HepG2 (cell line): Measurements from ENCODE around the gene LENEP. TPM values are rescaled to one million over a fixed set of nuclear protein-coding genes. Genes with fewer than 3 reads are reported as not detected.

Experiments used
- ARNT ChIP-seq: fragments of 450-650 bp; IDR thresholded peaks from 2 replicates; pipeline ENCODE4 v1.6.1; 2017
- ATAD3A ChIP-seq: sonication (generic); formaldehyde crosslinking; IDR thresholded peaks from 2 replicates; pipeline ENCODE4 v1.4.0; 2020; ENCODE audit warnings: missing genetic modification reagents
- FOXP1 ChIP-seq, 2 experiments: fragments of 450-650 bp in 1 of 2; IDR thresholded peaks; 2 replicates each; pipeline ENCODE4 v1.6.1; 2017 to 2018; ENCODE audit warnings: antibody characterized with exemption in 1 of 2
- GTF2F1 ChIP-seq: fragments of 150-350 bp; IDR thresholded peaks from 2 replicates; pipeline ENCODE4 v1.6.1; 2014; ENCODE audit warnings: low read length
- HOXA3 ChIP-seq: sonication (generic); formaldehyde crosslinking; IDR thresholded peaks from 2 replicates; pipeline ENCODE4 v1.5.0; 2020; ENCODE audit warnings: missing genetic modification reagents
- KLF13 ChIP-seq: sonication (generic); formaldehyde crosslinking; IDR thresholded peaks from 2 replicates; pipeline ENCODE4 v1.4.0; 2020; ENCODE audit warnings: mild to moderate bottlenecking, missing genetic modification reagents
- NFRKB ChIP-seq: fragments of 450-650 bp; IDR thresholded peaks from 2 replicates; pipeline ENCODE4 v1.6.1; 2017
- TGIF2 ChIP-seq: IDR thresholded peaks from 2 replicates; pipeline ENCODE4 v1.6.1; 2016; ENCODE audit warnings: control low read depth, missing compliant biosample characterization
- TOPORS ChIP-seq: sonication (generic); formaldehyde crosslinking; IDR thresholded peaks from 2 replicates; pipeline ENCODE4 v1.8.0; 2023; ENCODE audit warnings: mild to moderate bottlenecking, missing genetic modification reagents
- U2AF1 ChIP-seq: fragments of 200-400 bp; formaldehyde crosslinking; optimal IDR thresholded peaks from 2 replicates; pipeline ENCODE3; 2017; ENCODE audit warnings: mild to moderate bottlenecking, low read depth, low read length
- ZFX ChIP-seq: sonication (generic); formaldehyde crosslinking; IDR thresholded peaks from 2 replicates; pipeline ENCODE4 v1.4.0; 2020; ENCODE audit warnings: mild to moderate bottlenecking, low read depth, missing genetic modification reagents, moderate library complexity
- ZNF10 ChIP-seq: sonication (generic); formaldehyde crosslinking; IDR thresholded peaks from 2 replicates; pipeline ENCODE4 v1.4.0; 2020; ENCODE audit warnings: mild to moderate bottlenecking, low read depth, missing genetic modification reagents, borderline replicate concordance
- ZNF383 ChIP-seq: sonication (generic); formaldehyde crosslinking; IDR thresholded peaks from 2 replicates; pipeline ENCODE4 v1.4.0; 2020; ENCODE audit warnings: missing genetic modification reagents, mild to moderate bottlenecking, borderline replicate concordance
- polyA plus RNA-seq, 8 experiments: library from polyadenylated mRNA; depleted of rRNA in 3 of 8; stranded (reverse) in 7 of 8; unstranded in 1 of 8; fragments of >200 nt; fragmentation: Illumina TruSeq in 4 of 8; extraction: Trizol in 4 of 8; gene quantifications; 2 replicates each; pipeline versions ENCODE4 v1.2.1 to v1.2.3, GENCODE V29; 2011 to 2016; ENCODE audit warnings: low read depth in 4 of 8, missing spikeins in 1 of 8, mixed read lengths in 1 of 8; ENCODE audit not compliant: insufficient read depth in 1 of 8
- total RNA-seq, 5 experiments: library from RNA; depleted of rRNA; stranded (reverse); fragments of >200 nt; fragmentation: Illumina TruSeq; extraction: Trizol; gene quantifications; 2 replicates each; pipeline ENCODE4 v1.2.3, GENCODE V29; 2016; ENCODE audit warnings: low read depth in 1 of 5
- TF ChIP-seq, protein P1 (sequence below): sonication (generic); formaldehyde crosslinking; conservative IDR thresholded peaks from 2 replicates; pipeline ENCODE4 v1.4.0; 2020; ENCODE audit warnings: missing genetic modification reagents
- TF ChIP-seq, protein P2 (sequence below): IDR thresholded peaks from 2 replicates; pipeline ENCODE4 v1.6.1; 2016; ENCODE audit warnings: low read depth
- TF ChIP-seq, protein P3 (sequence below): sonication (generic); formaldehyde crosslinking; IDR thresholded peaks from 2 replicates; pipeline ENCODE4 v1.5.0; 2020; ENCODE audit warnings: missing genetic modification reagents, mild to moderate bottlenecking, borderline replicate concordance
- TF ChIP-seq, protein P4 (sequence below): fragments of 450-650 bp; IDR thresholded peaks from 2 replicates; pipeline ENCODE4 v1.6.1; 2016
- TF ChIP-seq, protein P5 (sequence below): sonication (generic); formaldehyde crosslinking; IDR thresholded peaks from 2 replicates; pipeline ENCODE4 v1.5.1; 2020; ENCODE audit warnings: mild to moderate bottlenecking, missing genetic modification reagents, borderline replicate concordance

Gene LENEP
- total and polyA plus RNA-seq, 2 of the 13 experiments (the other 11 are each of a cell fraction or from before 2014, with no cell fraction given): 0.29 TPM; not detected in 1

DNA sequence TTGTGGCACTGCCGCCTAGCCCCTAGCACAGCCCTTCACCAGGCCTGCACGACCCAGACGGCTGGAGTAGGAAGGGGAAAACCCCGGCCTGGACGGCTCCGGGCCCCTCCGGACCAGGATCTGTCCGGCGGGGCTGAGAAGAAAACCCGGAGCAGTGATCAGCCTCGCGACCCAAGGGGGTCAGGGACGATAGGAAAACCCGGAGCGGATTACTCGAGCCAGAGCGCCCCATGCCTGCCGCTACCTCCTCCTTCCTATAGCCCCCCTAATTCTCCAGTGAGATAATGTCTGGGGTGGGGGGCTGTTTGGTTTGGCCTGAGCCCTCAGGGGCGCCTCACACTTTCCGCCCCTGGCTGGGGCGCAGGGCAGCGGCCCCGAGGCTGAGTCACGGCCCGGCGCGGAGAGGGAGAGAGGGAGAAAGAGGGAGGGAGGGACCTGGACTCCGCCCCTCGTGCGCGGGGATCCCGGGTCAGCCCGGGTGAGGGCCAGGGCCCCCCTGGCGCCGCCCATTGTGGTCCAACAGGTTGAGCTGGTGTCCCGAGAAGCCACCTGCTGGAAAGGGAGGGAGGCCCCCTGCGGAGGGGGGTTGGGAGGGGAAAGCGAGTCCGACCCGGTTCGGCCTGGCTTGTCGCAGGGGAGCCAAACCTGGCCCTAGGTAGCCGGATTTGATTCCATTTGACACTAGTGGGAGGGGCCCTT, 7.5 kb downstream of the LENEP start (continued):
- TF ChIP-seq TOPORS (CRISPR knock-in tag) (peak; percentile 30; the same call in 1 of the 2 replicates), TGIF2 (no peak), ZFX (CRISPR knock-in tag) (peak; percentile 79), ATAD3A (CRISPR knock-in tag) (no peak), GTF2F1 (0 out of 2 replicates have a peak, but pooled peaks have one; percentile 27), ARNT (no peak), U2AF1 (peak; percentile 77), FOXP1 (IDR thresholded peaks at IDR 0.05) (no peak), FOXP1 (CRISPR knock-in tag; IDR thresholded peaks at IDR 0.05) (0 out of 2 replicates have a peak, but pooled peaks have one; percentile 43), HOXA3 (CRISPR knock-in tag) (peak; percentile 77; the same call in 1 of the 2 replicates), NFRKB (no peak), ZNF383 (CRISPR knock-in tag) (no peak), ZNF10 (no peak), KLF13 (CRISPR knock-in tag) (no peak)
- TF ChIP-seq, protein P1, sequence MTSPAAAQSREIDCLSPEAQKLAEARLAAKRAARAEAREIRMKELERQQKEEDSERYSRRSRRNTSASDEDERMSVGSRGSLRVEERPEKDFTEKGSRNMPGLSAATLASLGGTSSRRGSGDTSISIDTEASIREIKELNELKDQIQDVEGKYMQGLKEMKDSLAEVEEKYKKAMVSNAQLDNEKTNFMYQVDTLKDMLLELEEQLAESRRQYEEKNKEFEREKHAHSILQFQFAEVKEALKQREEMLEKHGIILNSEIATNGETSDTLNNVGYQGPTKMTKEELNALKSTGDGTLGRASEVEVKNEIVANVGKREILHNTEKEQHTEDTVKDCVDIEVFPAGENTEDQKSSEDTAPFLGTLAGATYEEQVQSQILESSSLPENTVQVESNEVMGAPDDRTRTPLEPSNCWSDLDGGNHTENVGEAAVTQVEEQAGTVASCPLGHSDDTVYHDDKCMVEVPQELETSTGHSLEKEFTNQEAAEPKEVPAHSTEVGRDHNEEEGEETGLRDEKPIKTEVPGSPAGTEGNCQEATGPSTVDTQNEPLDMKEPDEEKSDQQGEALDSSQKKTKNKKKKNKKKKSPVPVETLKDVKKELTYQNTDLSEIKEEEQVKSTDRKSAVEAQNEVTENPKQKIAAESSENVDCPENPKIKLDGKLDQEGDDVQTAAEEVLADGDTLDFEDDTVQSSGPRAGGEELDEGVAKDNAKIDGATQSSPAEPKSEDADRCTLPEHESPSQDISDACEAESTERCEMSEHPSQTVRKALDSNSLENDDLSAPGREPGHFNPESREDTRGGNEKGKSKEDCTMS (CRISPR knock-in tag): no peak
- TF ChIP-seq, protein P2, sequence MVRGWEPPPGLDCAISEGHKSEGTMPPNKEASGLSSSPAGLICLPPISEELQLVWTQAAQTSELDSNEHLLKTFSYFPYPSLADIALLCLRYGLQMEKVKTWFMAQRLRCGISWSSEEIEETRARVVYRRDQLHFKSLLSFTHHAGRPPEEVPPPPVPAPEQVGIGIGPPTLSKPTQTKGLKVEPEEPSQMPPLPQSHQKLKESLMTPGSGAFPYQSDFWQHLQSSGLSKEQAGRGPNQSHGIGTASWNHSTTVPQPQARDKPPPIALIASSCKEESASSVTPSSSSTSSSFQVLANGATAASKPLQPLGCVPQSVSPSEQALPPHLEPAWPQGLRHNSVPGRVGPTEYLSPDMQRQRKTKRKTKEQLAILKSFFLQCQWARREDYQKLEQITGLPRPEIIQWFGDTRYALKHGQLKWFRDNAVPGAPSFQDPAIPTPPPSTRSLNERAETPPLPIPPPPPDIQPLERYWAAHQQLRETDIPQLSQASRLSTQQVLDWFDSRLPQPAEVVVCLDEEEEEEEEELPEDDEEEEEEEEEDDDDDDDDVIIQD (CRISPR knock-in tag): 0 out of 2 replicates have a peak, but pooled peaks have one; percentile 34
- TF ChIP-seq, protein P3, sequence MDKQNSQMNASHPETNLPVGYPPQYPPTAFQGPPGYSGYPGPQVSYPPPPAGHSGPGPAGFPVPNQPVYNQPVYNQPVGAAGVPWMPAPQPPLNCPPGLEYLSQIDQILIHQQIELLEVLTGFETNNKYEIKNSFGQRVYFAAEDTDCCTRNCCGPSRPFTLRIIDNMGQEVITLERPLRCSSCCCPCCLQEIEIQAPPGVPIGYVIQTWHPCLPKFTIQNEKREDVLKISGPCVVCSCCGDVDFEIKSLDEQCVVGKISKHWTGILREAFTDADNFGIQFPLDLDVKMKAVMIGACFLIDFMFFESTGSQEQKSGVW: no peak; the same call in 1 of the 2 replicates
- TF ChIP-seq, protein P4, sequence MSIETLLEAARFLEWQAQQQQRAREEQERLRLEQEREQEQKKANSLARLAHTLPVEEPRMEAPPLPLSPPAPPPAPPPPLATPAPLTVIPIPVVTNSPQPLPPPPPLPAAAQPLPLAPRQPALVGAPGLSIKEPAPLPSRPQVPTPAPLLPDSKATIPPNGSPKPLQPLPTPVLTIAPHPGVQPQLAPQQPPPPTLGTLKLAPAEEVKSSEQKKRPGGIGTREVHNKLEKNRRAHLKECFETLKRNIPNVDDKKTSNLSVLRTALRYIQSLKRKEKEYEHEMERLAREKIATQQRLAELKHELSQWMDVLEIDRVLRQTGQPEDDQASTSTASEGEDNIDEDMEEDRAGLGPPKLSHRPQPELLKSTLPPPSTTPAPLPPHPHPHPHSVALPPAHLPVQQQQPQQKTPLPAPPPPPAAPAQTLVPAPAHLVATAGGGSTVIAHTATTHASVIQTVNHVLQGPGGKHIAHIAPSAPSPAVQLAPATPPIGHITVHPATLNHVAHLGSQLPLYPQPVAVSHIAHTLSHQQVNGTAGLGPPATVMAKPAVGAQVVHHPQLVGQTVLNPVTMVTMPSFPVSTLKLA: peak; percentile 45
- TF ChIP-seq, protein P5, sequence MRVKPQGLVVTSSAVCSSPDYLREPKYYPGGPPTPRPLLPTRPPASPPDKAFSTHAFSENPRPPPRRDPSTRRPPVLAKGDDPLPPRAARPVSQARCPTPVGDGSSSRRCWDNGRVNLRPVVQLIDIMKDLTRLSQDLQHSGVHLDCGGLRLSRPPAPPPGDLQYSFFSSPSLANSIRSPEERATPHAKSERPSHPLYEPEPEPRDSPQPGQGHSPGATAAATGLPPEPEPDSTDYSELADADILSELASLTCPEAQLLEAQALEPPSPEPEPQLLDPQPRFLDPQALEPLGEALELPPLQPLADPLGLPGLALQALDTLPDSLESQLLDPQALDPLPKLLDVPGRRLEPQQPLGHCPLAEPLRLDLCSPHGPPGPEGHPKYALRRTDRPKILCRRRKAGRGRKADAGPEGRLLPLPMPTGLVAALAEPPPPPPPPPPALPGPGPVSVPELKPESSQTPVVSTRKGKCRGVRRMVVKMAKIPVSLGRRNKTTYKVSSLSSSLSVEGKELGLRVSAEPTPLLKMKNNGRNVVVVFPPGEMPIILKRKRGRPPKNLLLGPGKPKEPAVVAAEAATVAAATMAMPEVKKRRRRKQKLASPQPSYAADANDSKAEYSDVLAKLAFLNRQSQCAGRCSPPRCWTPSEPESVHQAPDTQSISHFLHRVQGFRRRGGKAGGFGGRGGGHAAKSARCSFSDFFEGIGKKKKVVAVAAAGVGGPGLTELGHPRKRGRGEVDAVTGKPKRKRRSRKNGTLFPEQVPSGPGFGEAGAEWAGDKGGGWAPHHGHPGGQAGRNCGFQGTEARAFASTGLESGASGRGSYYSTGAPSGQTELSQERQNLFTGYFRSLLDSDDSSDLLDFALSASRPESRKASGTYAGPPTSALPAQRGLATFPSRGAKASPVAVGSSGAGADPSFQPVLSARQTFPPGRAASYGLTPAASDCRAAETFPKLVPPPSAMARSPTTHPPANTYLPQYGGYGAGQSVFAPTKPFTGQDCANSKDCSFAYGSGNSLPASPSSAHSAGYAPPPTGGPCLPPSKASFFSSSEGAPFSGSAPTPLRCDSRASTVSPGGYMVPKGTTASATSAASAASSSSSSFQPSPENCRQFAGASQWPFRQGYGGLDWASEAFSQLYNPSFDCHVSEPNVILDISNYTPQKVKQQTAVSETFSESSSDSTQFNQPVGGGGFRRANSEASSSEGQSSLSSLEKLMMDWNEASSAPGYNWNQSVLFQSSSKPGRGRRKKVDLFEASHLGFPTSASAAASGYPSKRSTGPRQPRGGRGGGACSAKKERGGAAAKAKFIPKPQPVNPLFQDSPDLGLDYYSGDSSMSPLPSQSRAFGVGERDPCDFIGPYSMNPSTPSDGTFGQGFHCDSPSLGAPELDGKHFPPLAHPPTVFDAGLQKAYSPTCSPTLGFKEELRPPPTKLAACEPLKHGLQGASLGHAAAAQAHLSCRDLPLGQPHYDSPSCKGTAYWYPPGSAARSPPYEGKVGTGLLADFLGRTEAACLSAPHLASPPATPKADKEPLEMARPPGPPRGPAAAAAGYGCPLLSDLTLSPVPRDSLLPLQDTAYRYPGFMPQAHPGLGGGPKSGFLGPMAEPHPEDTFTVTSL: no peak
